Islet precursor cell (in vitro differentiated cells): ENCODE measurements around the gene PITX2.

Source experiments
- DNase-seq: peaks from one replicate; pipeline ENCODE4 v3.0.0-alpha.2; 2018

PITX2 gene

DNA sequence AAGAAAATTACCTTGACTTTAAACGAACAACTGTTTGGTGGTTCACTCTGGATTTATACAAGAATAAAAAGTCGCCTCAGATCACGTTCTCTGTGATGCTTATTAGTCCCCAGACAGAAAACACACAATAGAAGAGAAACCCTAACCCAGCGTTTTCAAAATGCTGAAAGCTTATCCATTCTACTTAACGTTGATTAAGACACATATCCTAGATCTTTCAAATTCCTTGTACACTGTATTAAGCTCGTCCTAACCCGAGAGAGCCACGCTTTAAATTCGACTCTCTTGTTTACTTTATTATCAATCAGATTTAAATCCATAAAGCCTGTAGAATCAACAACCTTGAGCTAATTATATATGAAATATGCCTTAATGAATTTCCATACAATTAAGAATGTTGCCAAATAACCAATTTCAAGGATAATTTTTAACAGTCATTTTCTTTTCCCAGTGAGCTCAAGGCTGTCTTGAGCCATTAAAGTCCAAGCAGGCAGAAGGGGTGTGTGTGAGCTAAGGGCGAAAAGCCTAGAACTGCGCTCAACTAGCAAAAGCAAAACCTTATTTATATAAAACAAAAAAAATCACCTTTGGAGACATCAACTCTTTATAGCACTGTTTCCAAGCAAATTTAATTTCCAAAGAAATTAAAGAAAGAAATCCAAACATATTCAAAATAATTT is 981 bp upstream of the PITX2 start:
- no peak for DNase-seq

DNA sequence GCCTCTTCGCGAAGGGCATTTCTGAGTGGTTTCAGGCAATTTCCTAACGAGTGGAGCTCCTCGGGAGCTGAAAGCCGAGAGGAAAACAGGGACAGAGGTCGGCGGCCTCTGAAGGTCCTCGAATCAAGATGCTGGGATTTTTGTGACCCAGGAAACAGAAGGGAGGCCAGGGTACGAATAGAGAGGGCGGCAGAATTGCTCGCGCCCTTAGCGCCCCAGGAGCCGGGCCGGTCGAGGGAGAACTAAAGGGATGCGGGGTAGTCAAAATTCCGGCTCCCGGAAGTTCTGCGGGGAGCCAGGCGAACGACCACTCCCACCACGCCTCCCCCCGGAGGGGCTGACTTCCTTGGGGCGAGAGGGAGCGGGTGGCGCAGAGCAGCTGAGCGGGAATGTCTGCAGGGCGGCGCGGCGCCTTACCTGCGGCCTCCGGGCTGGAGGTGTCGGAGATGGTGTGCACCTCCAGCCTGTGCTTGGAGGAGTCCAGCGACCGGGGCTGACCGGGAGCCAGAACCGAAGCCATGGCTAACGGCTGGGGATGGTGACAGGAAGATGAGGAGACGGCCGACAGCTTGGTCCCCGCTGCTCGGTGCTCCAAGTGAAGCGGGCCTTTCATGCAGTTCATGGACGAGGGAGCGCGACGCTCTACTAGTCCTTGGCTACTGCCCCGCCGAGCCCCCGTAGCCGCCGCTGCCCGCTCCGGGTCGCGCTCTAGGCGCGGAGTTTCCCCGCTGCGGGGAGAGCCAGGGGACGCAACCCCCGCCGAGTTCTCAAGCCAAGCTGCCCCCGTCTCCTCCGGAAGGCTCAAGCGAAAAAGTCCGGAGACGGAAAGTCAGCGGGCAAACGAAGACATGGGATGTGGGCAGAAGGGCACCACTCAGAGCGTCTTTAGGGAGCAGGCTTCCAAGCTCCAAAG is 782 bp downstream of the PITX2 start:
- peak; percentile 75 for DNase-seq

GRCh38 chr4:110621328-110621812 is 1.5 kb downstream of the PITX2 start:
- no peak for DNase-seq

DNA sequence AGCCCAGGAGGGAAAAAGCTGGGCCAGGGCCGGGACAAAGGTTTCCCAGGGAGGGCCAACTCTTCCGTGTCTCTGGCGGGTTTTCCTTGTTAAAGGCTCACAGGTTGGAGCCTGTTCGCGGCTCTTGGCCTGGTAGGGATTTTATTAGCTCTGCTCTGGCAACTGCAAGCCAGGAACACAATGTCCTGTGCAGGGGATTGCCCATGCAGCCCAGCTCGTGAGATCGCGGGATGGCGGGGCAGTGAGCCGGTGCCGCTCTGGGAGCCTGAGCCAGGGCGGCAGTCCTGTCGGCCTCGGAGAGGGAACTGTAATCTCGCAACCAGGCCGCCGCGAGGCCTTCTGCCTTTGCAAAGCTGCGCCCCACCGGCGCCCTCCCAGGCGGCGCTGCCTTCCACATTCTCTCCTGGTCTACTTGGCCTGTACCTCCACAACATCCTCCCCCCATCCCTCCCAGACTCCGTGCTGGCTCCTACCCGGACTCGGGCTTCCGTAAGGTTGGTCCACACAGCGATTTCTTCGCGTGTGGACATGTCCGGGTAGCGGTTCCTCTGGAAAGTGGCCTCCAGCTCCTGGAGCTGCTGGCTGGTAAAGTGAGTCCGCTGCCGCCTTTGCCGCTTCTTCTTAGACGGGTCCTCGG is 2.1 kb downstream of the PITX2 start:
- peak; percentile 93 for DNase-seq

DNA sequence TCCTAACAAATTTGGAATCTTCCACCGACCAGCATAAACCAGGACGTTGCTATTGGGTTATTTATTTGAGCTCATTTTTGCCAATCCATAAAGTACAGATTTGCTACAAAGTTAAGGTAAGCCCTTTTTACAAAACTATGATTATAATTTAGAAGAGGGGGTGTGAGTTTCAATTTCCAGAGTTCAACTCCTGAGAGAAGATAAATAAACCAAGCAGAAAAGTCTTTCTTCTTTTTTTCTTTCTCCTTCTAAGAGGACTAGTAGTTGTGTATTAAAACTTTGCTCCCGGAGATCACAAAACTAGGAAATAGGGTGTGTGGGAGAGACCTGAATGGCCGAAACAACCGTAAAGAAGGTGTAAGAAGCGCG is 2.6 kb downstream of the PITX2 start:
- no peak for DNase-seq

- DNase-seq = peak; percentile 77
These were observed 3.2 kb downstream of the PITX2 start for GRCh38 chr4:110619463-110620247.

DNA sequence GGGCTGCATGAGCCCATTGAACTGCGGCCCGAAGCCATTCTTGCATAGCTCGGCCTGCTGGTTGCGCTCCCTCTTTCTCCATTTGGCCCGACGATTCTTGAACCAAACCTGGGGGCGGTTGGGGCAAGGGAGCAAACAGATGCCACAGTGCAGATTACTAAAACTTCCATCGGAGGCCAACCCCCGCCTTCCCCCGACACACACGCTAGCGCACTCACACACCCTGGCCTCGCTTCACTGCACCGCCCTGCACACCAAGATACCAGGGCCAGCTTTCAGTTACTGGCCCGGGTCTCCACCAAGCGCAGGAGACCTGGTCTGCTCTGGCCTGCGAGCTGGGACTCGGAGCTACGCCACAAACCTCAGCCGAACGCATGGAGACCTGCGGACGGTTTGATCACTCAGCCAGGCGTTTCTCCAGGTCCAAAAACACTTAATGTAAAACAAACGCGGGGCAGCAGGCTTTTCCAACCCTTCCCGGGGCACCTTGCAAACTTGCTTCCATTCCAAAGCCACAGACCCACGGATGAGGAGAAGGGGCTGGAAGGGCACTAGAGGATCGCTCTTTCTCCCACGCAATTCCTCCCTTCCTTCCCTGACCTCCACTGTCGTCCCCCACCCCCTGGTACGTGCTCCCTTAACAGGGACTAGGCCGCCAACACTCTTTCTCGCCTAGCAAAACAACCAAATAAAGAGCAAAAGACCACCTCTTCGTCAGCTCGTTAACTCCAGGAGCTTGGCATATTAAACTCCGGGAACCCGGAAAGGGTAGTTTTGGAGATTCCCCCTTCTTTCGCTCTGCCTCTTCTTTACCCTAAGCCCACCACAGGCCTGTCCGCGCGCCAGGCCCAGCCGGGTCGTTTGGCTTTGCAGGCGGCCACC is 4.1 kb downstream of the PITX2 start:
- peak; percentile 66 for DNase-seq

DNA sequence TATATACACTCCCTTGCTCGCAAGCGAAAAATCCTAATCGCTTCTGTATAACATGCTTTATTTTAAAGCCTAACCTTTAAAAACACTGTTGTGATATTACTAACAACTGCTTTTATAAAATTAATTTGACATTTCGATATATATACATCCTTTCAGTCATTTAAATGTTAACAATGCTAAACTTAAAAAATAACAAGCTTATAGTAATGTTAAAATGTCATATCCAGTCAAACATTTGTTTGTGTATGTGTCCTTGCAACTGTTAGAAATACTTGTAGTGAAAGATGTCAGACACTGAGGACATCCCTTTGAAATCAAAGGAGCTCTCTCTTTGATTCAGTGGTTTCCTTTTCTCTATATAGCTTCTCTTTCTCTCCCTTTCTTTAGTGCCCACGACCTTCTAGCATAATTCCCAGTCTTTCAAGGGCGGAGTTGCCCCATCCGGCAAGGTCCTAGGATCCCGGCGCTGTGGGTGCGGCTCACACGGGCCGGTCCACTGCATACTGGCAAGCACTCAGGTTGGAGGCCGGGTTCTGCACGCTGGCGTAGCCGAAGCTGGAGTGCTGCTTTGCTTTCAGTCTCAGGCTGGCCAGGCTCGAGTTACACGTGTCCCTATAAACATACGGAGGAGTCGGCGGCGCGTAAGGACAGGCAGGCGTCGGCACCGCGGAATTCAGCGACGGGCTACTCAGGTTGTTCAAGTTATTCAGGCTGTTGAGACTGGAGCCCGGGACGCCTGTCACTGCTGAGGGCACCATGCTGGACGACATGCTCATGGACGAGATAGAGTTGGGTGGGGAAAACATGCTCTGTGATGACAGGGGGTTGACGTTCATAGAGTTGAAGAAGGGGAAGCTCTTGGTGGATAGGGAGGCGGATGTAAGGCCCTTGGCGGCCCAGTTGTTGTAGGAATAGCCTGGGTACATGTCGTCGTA is 5.0 kb downstream of the PITX2 start:
- DNase-seq = peak; percentile 93

DNA sequence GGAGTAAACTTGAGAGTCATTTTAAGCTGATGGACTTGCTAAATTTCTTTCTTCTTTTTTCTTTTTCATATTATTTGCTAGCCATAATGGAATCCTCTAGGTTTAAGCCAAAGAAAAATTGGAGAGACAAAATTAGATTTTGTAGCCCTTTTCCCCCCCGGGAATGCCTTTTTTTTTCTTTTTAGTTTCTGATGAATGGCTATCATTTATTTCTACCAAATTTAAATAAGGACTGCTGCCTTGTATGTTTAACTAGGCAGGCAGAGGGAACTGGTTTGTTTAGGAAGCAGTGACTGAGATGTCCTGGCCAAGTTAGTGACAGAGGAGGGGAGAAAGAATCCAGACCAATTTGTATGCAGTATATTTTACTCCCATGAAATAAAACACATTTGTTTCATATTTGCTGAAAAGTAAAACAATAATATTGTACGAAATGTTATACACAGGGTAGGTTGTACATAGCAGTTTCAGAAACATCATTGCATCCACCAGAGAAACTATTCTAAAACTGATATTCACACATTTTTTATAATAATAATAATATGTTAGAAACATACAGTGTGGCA is 5.7 kb downstream of the PITX2 start:
- no peak for DNase-seq

- DNase-seq = no peak
These were observed 6.4 kb downstream of the PITX2 start for GRCh38 chr4:110616238-110617074.

- peak; percentile 72 for DNase-seq
These were observed 7.3 kb downstream of the PITX2 start for GRCh38 chr4:110615353-110616237.

GRCh38 chr4:110614976-110615352 is 7.9 kb downstream of the PITX2 start:
- peak; percentile 59 for DNase-seq

DNA sequence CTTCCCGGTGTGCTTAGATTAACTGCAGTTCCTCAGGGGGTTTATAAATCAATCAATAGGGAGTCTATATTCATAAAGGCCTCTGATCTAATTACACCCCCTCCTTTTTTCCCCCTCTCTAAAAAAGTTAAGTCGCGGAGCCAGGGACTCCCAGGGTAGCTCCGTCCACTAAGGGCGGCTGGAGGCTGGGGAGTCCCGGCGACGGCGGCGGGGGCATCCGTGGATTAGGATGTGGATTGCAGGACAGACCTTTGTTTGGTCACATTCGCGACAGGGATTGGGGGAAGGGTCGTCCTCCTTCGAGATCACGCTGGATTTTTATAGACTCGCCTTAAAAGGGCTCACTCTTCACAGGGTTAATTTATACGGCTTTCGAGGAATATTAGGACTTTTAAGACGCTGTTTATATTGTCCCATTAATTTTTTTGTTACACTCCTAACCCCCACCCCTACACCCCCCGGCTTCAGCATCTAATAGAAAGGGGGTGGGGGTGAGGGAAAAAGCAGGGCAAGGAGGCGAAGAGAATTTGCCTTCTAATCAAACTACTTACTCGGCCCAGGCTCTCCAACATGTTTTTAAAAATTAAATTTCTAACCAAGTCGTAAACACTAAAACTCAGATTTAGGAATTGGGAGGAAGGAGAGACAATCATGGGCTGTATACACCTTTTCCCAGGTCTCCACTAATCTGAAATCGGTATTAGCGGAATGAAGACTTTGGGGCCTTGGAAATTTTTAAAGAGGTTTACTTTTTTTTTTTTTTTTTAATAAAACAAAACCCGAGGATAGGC is 8.5 kb downstream of the PITX2 start:
- DNase-seq = peak; percentile 67

DNA sequence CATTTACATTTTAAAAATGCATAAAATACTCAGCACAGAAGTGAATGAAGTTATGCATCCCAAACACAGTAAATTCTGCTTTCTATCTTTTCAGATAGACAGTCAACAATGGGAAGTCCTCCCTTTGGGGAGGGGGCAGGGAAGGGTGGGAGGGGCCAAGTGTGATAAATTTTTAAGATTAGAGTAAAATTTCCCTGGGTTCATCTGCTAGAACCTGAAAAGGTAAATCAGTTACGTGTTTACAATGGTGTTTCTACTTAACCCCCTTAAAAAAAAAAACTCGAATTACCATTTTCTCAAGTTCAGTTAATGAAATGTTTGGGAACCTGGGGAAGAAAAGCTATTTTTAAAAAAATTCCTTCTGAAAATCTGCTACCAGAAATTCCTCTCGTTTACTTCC is 9.1 kb downstream of the PITX2 start:
- no peak for DNase-seq

DNA sequence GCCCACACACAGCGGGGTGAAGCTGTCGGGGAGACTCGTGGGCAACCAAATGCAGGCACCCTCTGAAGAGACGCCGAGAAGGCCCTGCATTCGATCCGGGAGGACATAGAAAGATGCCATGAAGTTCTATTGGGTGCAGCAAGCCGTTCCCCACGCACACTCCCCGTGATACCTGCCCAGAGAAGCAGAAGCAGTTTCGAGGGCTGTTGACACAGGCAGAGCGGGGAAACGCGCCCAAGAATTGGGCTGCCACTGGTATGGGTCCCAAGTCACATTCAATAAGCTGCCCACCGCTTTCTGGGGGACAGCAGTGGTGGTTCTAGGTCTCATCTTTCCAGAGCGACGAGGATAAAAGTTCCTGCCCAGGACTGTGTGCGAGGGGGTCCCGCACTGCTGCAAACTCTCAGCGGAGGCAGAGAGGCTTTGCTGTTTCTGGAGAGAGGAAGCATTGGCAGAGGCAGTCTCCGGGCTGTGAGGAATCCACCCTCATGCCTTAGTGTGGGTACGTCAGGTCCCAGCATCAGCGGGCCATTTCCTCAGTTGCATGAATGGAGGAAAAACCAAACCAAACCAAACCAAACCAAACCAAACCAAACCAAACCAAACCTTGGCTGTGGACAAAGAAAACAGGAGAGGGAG is 10.1 kb downstream of the PITX2 start:
- no peak for DNase-seq

- no peak for DNase-seq
These were observed 10.9 kb downstream of the PITX2 start for GRCh38 chr4:110611968-110612447.
